Stimulated activated CD4-positive, alpha-beta T cell treated with anti-CD3 and anti-CD28 coated beads, Interleukin-15, amount 100 ng/mL, for 1 hour (primary cell): ENCODE data around the gene TOR4A.
"Not testable (repeated sequence)": the region's sequence is repeated elsewhere in the genome, so short reads cannot be mapped to it uniquely, and the experiment has no call there.

Experiments used
- DNase-seq, 2 donors: peaks; one replicate each; pipeline ENCODE4 v3.0.0-alpha.2; 2020; ENCODE audit warnings: low read depth in 1 of 2, low spot score in 1 of 2

TOR4A gene

GRCh38 chr9:137315581-137316011 is 38.1 kb downstream of the TOR4A start:
- DNase-seq: no peak

GRCh38 chr9:137316012-137316981 is 38.8 kb downstream of the TOR4A start:
- DNase-seq: no peak

GRCh38 chr9:137317021-137317717 is 39.6 kb downstream of the TOR4A start:
- no peak for DNase-seq

GRCh38 chr9:137317718-137318511 is 40.4 kb downstream of the TOR4A start:
- DNase-seq: no peak

GRCh38 chr9:137318602-137319001 is 41.1 kb downstream of the TOR4A start:
- DNase-seq: no peak

GRCh38 chr9:137319011-137319738 is 41.6 kb downstream of the TOR4A start:
- no peak for DNase-seq

- no peak for DNase-seq
Observed at GRCh38 chr9:137319739-137320551, 42.4 kb downstream of the TOR4A start.

GRCh38 chr9:137320555-137321384 is 43.2 kb downstream of the TOR4A start:
- no peak for DNase-seq

- DNase-seq: no peak
Observed at GRCh38 chr9:137321726-137322361, 44.3 kb downstream of the TOR4A start.

- no peak for DNase-seq
Observed at GRCh38 chr9:137323531-137324331, 46.2 kb downstream of the TOR4A start.

- DNase-seq: no peak
Observed at GRCh38 chr9:137325124-137325523, 47.6 kb downstream of the TOR4A start.

- no peak for DNase-seq
Observed at GRCh38 chr9:137325799-137326198, 48.3 kb downstream of the TOR4A start.

- no peak for DNase-seq
Observed at GRCh38 chr9:137326445-137327065, 49.0 kb downstream of the TOR4A start.

- DNase-seq: not testable (repeated sequence)
Observed at GRCh38 chr9:137327641-137328550, 50.4 kb downstream of the TOR4A start.

GRCh38 chr9:137329590-137329989 is 52.1 kb downstream of the TOR4A start:
- not testable (repeated sequence) for DNase-seq

GRCh38 chr9:137330689-137331088 is 53.2 kb downstream of the TOR4A start:
- no peak for DNase-seq
